ENCODE data around the gene ASCC3.

DNA sequence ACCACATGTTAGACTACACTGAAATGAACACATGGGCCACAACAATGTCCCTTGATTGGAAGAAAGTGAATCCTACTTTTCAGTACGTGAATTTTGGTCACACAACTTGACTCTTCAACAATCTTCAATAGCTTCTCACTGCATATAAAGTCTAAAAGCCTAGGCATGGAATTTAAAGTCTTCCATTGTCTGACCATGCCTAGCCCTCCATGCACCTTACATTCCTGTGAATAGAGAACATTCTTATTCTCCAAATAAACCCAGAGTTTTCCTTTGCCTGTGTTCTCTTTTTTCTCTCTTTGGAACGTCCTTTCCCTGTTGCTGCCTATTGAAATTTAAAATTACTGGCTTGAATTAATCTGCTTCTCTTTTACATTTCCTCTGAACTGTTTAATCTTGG is 207.5 kb downstream of the ASCC3 start:
- TF ChIP-seq, protein P1, sequence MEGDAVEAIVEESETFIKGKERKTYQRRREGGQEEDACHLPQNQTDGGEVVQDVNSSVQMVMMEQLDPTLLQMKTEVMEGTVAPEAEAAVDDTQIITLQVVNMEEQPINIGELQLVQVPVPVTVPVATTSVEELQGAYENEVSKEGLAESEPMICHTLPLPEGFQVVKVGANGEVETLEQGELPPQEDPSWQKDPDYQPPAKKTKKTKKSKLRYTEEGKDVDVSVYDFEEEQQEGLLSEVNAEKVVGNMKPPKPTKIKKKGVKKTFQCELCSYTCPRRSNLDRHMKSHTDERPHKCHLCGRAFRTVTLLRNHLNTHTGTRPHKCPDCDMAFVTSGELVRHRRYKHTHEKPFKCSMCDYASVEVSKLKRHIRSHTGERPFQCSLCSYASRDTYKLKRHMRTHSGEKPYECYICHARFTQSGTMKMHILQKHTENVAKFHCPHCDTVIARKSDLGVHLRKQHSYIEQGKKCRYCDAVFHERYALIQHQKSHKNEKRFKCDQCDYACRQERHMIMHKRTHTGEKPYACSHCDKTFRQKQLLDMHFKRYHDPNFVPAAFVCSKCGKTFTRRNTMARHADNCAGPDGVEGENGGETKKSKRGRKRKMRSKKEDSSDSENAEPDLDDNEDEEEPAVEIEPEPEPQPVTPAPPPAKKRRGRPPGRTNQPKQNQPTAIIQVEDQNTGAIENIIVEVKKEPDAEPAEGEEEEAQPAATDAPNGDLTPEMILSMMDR (IDR thresholded peaks at IDR 0.05; ENCODE audit: low read length), result no peak
- no peak for TF ChIP-seq EZH2 (IDR thresholded peaks at IDR 0.05; ENCODE audit: borderline replicate concordance, low read length)

Data from OCI-LY1 (cell line).